ENCODE data around the gene MCUR1. TPM values are rescaled to one million over a fixed set of nuclear protein-coding genes. Genes with fewer than 3 reads are reported as not detected.
"Not testable (repeated sequence)": the region's sequence is repeated elsewhere in the genome, so short reads cannot be mapped to it uniquely, and the experiment has no call there.

MCUR1 gene
- polyA plus RNA-seq, 1 donor, result 65.1 TPM

GRCh38 chr6:13830803-13831202 is 16.4 kb upstream of the MCUR1 start:
- no peak for DNase-seq

- DNase-seq, result not testable (repeated sequence)
Measured at GRCh38 chr6:13829419-13829818, 15.1 kb upstream of the MCUR1 start.

- DNase-seq, result not testable (repeated sequence)
Measured at GRCh38 chr6:13828656-13829301, 14.4 kb upstream of the MCUR1 start.

GRCh38 chr6:13827032-13827431 is 12.7 kb upstream of the MCUR1 start:
- DNase-seq, result no peak

GRCh38 chr6:13825871-13826270 is 11.5 kb upstream of the MCUR1 start:
- DNase-seq, result no peak

- DNase-seq, result no peak
Measured at GRCh38 chr6:13818341-13818740, 4.0 kb upstream of the MCUR1 start.

- no peak for DNase-seq
Measured at GRCh38 chr6:13814938-13815575, 700 bp upstream of the MCUR1 start.

GRCh38 chr6:13813621-13814175 is 659 bp downstream of the MCUR1 start:
- DNase-seq, result peak; percentile 77

- no peak for DNase-seq
Measured at GRCh38 chr6:13813026-13813425, 1.3 kb downstream of the MCUR1 start.

- DNase-seq, result no peak
Measured at GRCh38 chr6:13812359-13812642, 2.1 kb downstream of the MCUR1 start.

GRCh38 chr6:13811627-13812358 is 2.6 kb downstream of the MCUR1 start:
- DNase-seq, result no peak

- no peak for DNase-seq
Measured at GRCh38 chr6:13810688-13811446, 3.5 kb downstream of the MCUR1 start.

GRCh38 chr6:13808801-13809200 is 5.6 kb downstream of the MCUR1 start:
- no peak for DNase-seq

GRCh38 chr6:13807696-13808095 is 6.7 kb downstream of the MCUR1 start:
- no peak for DNase-seq

GRCh38 chr6:13803581-13803980 is 10.8 kb downstream of the MCUR1 start:
- DNase-seq, result no peak

- no peak for DNase-seq
Measured at GRCh38 chr6:13800615-13801014, 13.7 kb downstream of the MCUR1 start.

- DNase-seq, result no peak
Measured at GRCh38 chr6:13796781-13797180, 17.6 kb downstream of the MCUR1 start.

- peak; percentile 83 for DNase-seq
Measured at GRCh38 chr6:13795041-13795750, 19.2 kb downstream of the MCUR1 start.

- DNase-seq, result no peak
Measured at GRCh38 chr6:13794184-13794583, 20.2 kb downstream of the MCUR1 start.

- DNase-seq, result no peak
Measured at GRCh38 chr6:13789746-13790145, 24.6 kb downstream of the MCUR1 start.

GRCh38 chr6:13788820-13789219 is 25.5 kb downstream of the MCUR1 start:
- DNase-seq, result no peak

GRCh38 chr6:13787137-13787536 is 27.2 kb downstream of the MCUR1 start:
- DNase-seq, result no peak
